H9 (cell line): ENCODE measurements around the gene TARM1. TPM values are rescaled to one million over a fixed set of nuclear protein-coding genes. Genes with fewer than 3 reads are reported as not detected.

Experiments used
- DNase-seq: peaks from one replicate; pipeline ENCODE4 v3.0.0-alpha.2; 2017
- H2AFZ ChIP-seq: one replicate; pipeline ENCODE4 v1.6.1; 2013; ENCODE audit warnings: mild to moderate bottlenecking, low read length, control low read depth, moderate library complexity
- H2AK5ac ChIP-seq: 2 replicates; pipeline ENCODE4 v1.6.1; 2013; ENCODE audit warnings: low read length, control low read depth, mixed read lengths; ENCODE audit not compliant: insufficient read length
- H2BK120ac ChIP-seq: one replicate; pipeline ENCODE4 v1.6.1; 2013; ENCODE audit warnings: low read depth, mild to moderate bottlenecking, low read length, control low read depth, inconsistent platforms; ENCODE audit not compliant: poor library complexity, severe bottlenecking
- H2BK12ac ChIP-seq: 2 replicates; pipeline ENCODE4 v1.6.1; 2013; ENCODE audit warnings: low read length, control low read depth, mixed read lengths, low read depth; ENCODE audit not compliant: insufficient read length
- H2BK15ac ChIP-seq: 2 replicates; pipeline ENCODE4 v1.6.1; 2013; ENCODE audit warnings: low read depth, low read length, control low read depth
- H2BK20ac ChIP-seq: one replicate; pipeline ENCODE4 v1.6.1; 2013; ENCODE audit warnings: low read depth, mild to moderate bottlenecking, low read length, control low read depth, inconsistent platforms; ENCODE audit not compliant: poor library complexity, severe bottlenecking
- H2BK5ac ChIP-seq: 2 replicates; pipeline ENCODE4 v1.6.1; 2013; ENCODE audit warnings: low read length, control low read depth, mixed read lengths; ENCODE audit not compliant: insufficient read length
- H3K14ac ChIP-seq: 2 replicates; pipeline ENCODE4 v1.6.1; 2013; ENCODE audit warnings: low read length, control low read depth; ENCODE audit not compliant: insufficient read depth
- H3K18ac ChIP-seq: 2 replicates; pipeline ENCODE4 v1.6.1; 2013; ENCODE audit warnings: low read depth, mild to moderate bottlenecking, mixed read lengths, low read length, control low read depth; ENCODE audit not compliant: insufficient read length
- H3K23ac ChIP-seq: 2 replicates; pipeline ENCODE4 v1.6.1; 2013; ENCODE audit warnings: low read length, control low read depth, mixed read lengths, low read depth; ENCODE audit not compliant: insufficient read length
- H3K23me2 ChIP-seq: 2 replicates; pipeline ENCODE4 v1.6.1; 2013; ENCODE audit warnings: low read depth, mild to moderate bottlenecking, mixed read lengths, low read length, control low read depth; ENCODE audit not compliant: insufficient read length, poor library complexity, severe bottlenecking
- H3K27ac ChIP-seq: 2 replicates; pipeline ENCODE4 v1.5.1; 2013; ENCODE audit warnings: low read length, control low read depth, mixed read lengths, low read depth; ENCODE audit not compliant: insufficient read length
- H3K27me3 ChIP-seq: 2 replicates; pipeline ENCODE4 v1.6.1; 2013; ENCODE audit warnings: low read length, control low read depth, inconsistent platforms; ENCODE audit not compliant: insufficient read depth
- H3K4ac ChIP-seq: 2 replicates; pipeline ENCODE4 v1.6.1; 2013; ENCODE audit warnings: low read depth, mild to moderate bottlenecking, control low read depth, inconsistent platforms, low read length, moderate library complexity
- H3K4me1 ChIP-seq: 2 replicates; pipeline ENCODE4 v1.6.1; 2013; ENCODE audit warnings: low read length, control low read depth, inconsistent platforms; ENCODE audit not compliant: insufficient read depth
- H3K4me2 ChIP-seq: 2 replicates; pipeline ENCODE4 v1.6.1; 2013; ENCODE audit warnings: low read length, control low read depth, mixed read lengths; ENCODE audit not compliant: insufficient read length, insufficient read depth
- H3K56ac ChIP-seq: 2 replicates; pipeline ENCODE4 v1.6.1; 2013; ENCODE audit warnings: low read depth, mild to moderate bottlenecking, mixed read lengths, low read length, control low read depth; ENCODE audit not compliant: insufficient read length
- H3K79me1 ChIP-seq: 2 replicates; pipeline ENCODE4 v1.6.1; 2013; ENCODE audit warnings: low read depth, mild to moderate bottlenecking, moderate library complexity, low read length, control low read depth, inconsistent platforms; ENCODE audit not compliant: insufficient read depth, poor library complexity, severe bottlenecking
- H3K79me2 ChIP-seq: 2 replicates; pipeline ENCODE4 v1.6.1; 2013; ENCODE audit warnings: low read length, control low read depth, inconsistent platforms; ENCODE audit not compliant: insufficient read depth
- H3K9ac ChIP-seq: 2 replicates; pipeline ENCODE4 v1.6.1; 2013; ENCODE audit warnings: low read length, control low read depth, mixed read lengths; ENCODE audit not compliant: insufficient read length; ENCODE audit errors: extremely low read depth
- H3K9me3 ChIP-seq: one replicate; pipeline ENCODE4 v1.6.1; 2013; ENCODE audit warnings: low read depth, low read length, inconsistent platforms; ENCODE audit not compliant: control insufficient read depth
- H3T11ph ChIP-seq: one replicate; pipeline ENCODE4 v1.6.1; 2013; ENCODE audit warnings: mild to moderate bottlenecking, low read length, control low read depth, inconsistent platforms
- H4K20me1 ChIP-seq: one replicate; pipeline ENCODE4 v1.6.1; 2013; ENCODE audit not compliant: control insufficient read depth, insufficient read length, insufficient read depth
- H4K5ac ChIP-seq: 2 replicates; pipeline ENCODE4 v1.6.1; 2013; ENCODE audit warnings: low read depth, mild to moderate bottlenecking, mixed read lengths, low read length, control low read depth; ENCODE audit not compliant: insufficient read length
- H4K8ac ChIP-seq: replicated peaks from 2 replicates; pipeline ENCODE4 v1.6.1; 2013; ENCODE audit warnings: low read length, control low read depth, mixed read lengths, low read depth; ENCODE audit not compliant: insufficient read length
- H4K91ac ChIP-seq: 2 replicates; pipeline ENCODE4 v1.6.1; 2013; ENCODE audit warnings: low read depth, mild to moderate bottlenecking, moderate library complexity, mixed read lengths, low read length, control low read depth; ENCODE audit not compliant: insufficient read length
- H3K27ac Mint-ChIP-seq, 3 experiments: 2 replicates in 2 of 3; 3 replicates in 1 of 3; pipeline ENCODE4 v1.8.0; 2020 to 2021; ENCODE audit warnings: mixed read lengths in 3 of 3, mild to moderate bottlenecking in 1 of 3, moderate library complexity in 1 of 3
- H3K27me3 Mint-ChIP-seq: 2 replicates; pipeline ENCODE4 v1.8.0; 2021; ENCODE audit warnings: low read depth, mild to moderate bottlenecking, moderate library complexity, mixed read lengths
- H3K36me3 Mint-ChIP-seq, 3 experiments: 2 replicates in 2 of 3; 3 replicates in 1 of 3; pipeline ENCODE4 v1.8.0; 2020 to 2021; ENCODE audit warnings: low read depth in 3 of 3, mixed read lengths in 3 of 3; ENCODE audit not compliant: insufficient read depth in 1 of 3
- H3K4me1 Mint-ChIP-seq, 2 experiments: 2 replicates each; pipeline ENCODE4 v1.8.0; 2020; ENCODE audit warnings: mixed read lengths in 2 of 2
- H3K4me3 Mint-ChIP-seq, 2 experiments: 2 replicates in 1 of 2; 3 replicates in 1 of 2; pipeline ENCODE4 v1.8.0; 2020 to 2021; ENCODE audit warnings: mild to moderate bottlenecking in 2 of 2, mixed read lengths in 2 of 2, moderate library complexity in 1 of 2
- H3K9me3 Mint-ChIP-seq, 2 experiments: 2 replicates in 1 of 2; 3 replicates in 1 of 2; pipeline ENCODE4 v1.8.0; 2020; ENCODE audit warnings: mild to moderate bottlenecking in 2 of 2, mixed read lengths in 2 of 2, moderate library complexity in 1 of 2
- CTCF ChIP-seq: fragments of 200-600 bp; sonication (generic); conservative IDR thresholded peaks from 3 replicates; pipeline ENCODE4 v1.8.0; 2021; ENCODE audit warnings: antibody characterized with exemption, mild to moderate bottlenecking
- WGBS: extraction: QIAGEN DNeasy Blood & Tissue Kit; methylation state at CpG from one replicate; pipeline ENCODE4 v1.1.7; 2013; ENCODE audit warnings: missing lambda C conversion rate, low lambda C conversion rate, mixed read lengths; ENCODE audit not compliant: insufficient read length; ENCODE audit errors: extremely low coverage; 5-methylcytosine and 5-hydroxymethylcytosine counted together
- total RNA-seq: library from RNA; stranded (reverse); gene quantifications from 2 replicates; pipeline ENCODE4 v1.2.1, GENCODE V29; 2021

TARM1 gene
- total RNA-seq, 1 experiment from 2014 or later, result not detected

GRCh38 chr19:54109651-54110050 is 28.5 kb upstream of the TARM1 start:
- Histone ChIP-seq H3K79me2 (no peaks in the 10 kb centered on the region), H3K27ac (no peak overlapping the region), H4K20me1 (no peaks in the 10 kb centered on the region), H3K4me1 (no peaks in the 10 kb centered on the region), H3K79me1 (no peaks in the 10 kb centered on the region), H2BK15ac (no peak overlapping the region), H3K9ac (no peak overlapping the region), H2BK120ac (no peak overlapping the region), H2BK20ac (no peak overlapping the region), H3K27me3 (no peaks in the 10 kb centered on the region), H3T11ph (no peak overlapping the region), H3K56ac (no peak overlapping the region), H3K4ac (no peak overlapping the region), H3K23me2 (peaks cover 4% of the 10 kb centered on the region), H2AK5ac (no peak overlapping the region), H2AFZ (no peak overlapping the region), H4K91ac (no peak overlapping the region), H4K5ac (no peak overlapping the region), H4K8ac (no peak overlapping the region), H2BK5ac (no peak overlapping the region), H3K14ac (no peak overlapping the region), H3K23ac (no peak overlapping the region), H3K9me3 (no peaks in the 10 kb centered on the region), H2BK12ac (no peak overlapping the region), H3K18ac (no peak overlapping the region), H3K4me2 (no peak overlapping the region)
- no peak overlapping the region for H3K27ac Mint-ChIP-seq
- peaks cover 39 to 74% (median 74%) of the 10 kb centered on the region in 3 experiments for H3K36me3 Mint-ChIP-seq
- peaks cover 6% of the 10 kb centered on the region in 2 experiments; a peak in 3 of 4 replicates for H3K4me1 Mint-ChIP-seq
- no CpG with 5 or more reads among the region's 6 CpGs for WGBS
- H3K4me3 Mint-ChIP-seq, result no peak overlapping the region
- peaks cover 0 to 2% of the 10 kb centered on the region in 2 experiments; a peak in 2 of 5 replicates for H3K9me3 Mint-ChIP-seq
- no peak for TF ChIP-seq CTCF
- no peak for DNase-seq
- no peaks in the 10 kb centered on the region; the same call in 1 of the 2 replicates for H3K27me3 Mint-ChIP-seq
